Measurements from ENCODE around the gene KIF16B. TPM values are rescaled to one million over a fixed set of nuclear protein-coding genes. Genes with fewer than 3 reads are reported as not detected.

KIF16B gene
- total and polyA plus RNA-seq, 10 of the 15 experiments (the other 5 are each of a cell fraction or from before 2014, with no cell fraction given): 0.21 to 5.2 (median 3.0) TPM

- TF ChIP-seq E4F1 (IDR thresholded peaks at IDR 0.05; ENCODE audit: borderline replicate concordance, partially characterized antibody) (no peak), RUNX3 (IDR thresholded peaks at IDR 0.05; ENCODE audit: low read length) (no peak)
Measured at GRCh38 chr20:16410626-16411025, 162.6 kb downstream of the KIF16B start (continued).

GRCh38 chr20:16408981-16409380, 164.3 kb downstream of the KIF16B start:
- FAIRE-seq (no peak), DNase-seq (ENCODE audit: low read depth, low spot score) (no peak), ATAC-seq (no peak)
- no peaks in the 10 kb centered on the region for H3K36me3 ChIP-seq (ENCODE audit: control insufficient read depth in 2 of 2, insufficient read depth in 2 of 2, low read length in 1 of 2)
- BruUV-seq (replicated peaks): no TSS peak
- H3K9me3 ChIP-seq (replicated peaks; ENCODE audit: control insufficient read depth, insufficient read depth, low read length): no peaks in the 10 kb centered on the region; the same call in 2 of the 3 replicates
- H2AFZ ChIP-seq (ENCODE audit: control insufficient read depth, low read depth, low read length): no peak overlapping the region
- 83% methylated on average over 1 of the region's 1 CpG for WGBS (ENCODE audit: insufficient coverage, insufficient replicate concordance, low lambda C conversion rate, missing lambda C conversion rate)
- ChIA-PET SMC1A (ENCODE audit: uncharacterized antibody, unreplicated experiment) (no interaction called here), POLR2A (interaction anchor here (0.6 kb wide), 1 partner anchor 24 kb away, joined by 6 read pairs; no protein-coding TSS in a partner anchor), CTCF (no interaction called here), RAD21 (ENCODE audit: unreplicated experiment) (no interaction called here)
- no peak overlapping the region for H3K4me3 ChIP-seq
- H3K27ac ChIP-seq (ENCODE audit: control insufficient read depth, insufficient read depth): no peak overlapping the region
- no peaks in the 10 kb centered on the region for H3K79me2 ChIP-seq (ENCODE audit: control insufficient read depth, insufficient read depth, low read length)
- H3K27me3 ChIP-seq (replicated peaks in 1 of 2; ENCODE audit: control insufficient read depth in 2 of 2, insufficient read depth in 2 of 2, low read length in 1 of 2): no peaks in the 10 kb centered on the region
- intact Hi-C loops (cut with micrococcal nuclease; ENCODE audit: unreplicated experiment) (no loop called here), in situ Hi-C loops (cut with MboI) (no loop called here)
- H3K4me1 ChIP-seq (ENCODE audit: control insufficient read depth, insufficient read depth, low read length): no peaks in the 10 kb centered on the region
- H3K9ac ChIP-seq (ENCODE audit: control insufficient read depth, insufficient read depth, low read length): no peak overlapping the region
- no peaks in the 10 kb centered on the region for H4K20me1 ChIP-seq (ENCODE audit: control insufficient read depth, insufficient read depth)
- no peak overlapping the region for H3K4me2 ChIP-seq (ENCODE audit: control insufficient read depth, insufficient read depth)
- TF ChIP-seq HDGF (IDR thresholded peaks at IDR 0.05): no peak
- no peak for TF ChIP-seq CHD4 (IDR thresholded peaks at IDR 0.05)
- no peak for TF ChIP-seq CBX5 (IDR thresholded peaks at IDR 0.05; ENCODE audit: low read depth)
- no peak for TF ChIP-seq NFYA (IDR thresholded peaks at IDR 0.05; ENCODE audit: borderline replicate concordance, low read depth, low read length)
- no peak for TF ChIP-seq CEBPZ (IDR thresholded peaks at IDR 0.05; ENCODE audit: low read depth, low read length)
- TF ChIP-seq SMAD1 (IDR thresholded peaks at IDR 0.05; ENCODE audit: low read depth, partially characterized antibody): no peak
- no peak for TF ChIP-seq SPI1 (IDR thresholded peaks at IDR 0.05; ENCODE audit: borderline replicate concordance, insufficient read depth, low read depth, low read length)
- no peak for TF ChIP-seq ZBED1 (IDR thresholded peaks at IDR 0.05; ENCODE audit: borderline replicate concordance)
- TF ChIP-seq PKNOX1 (IDR thresholded peaks at IDR 0.05): no peak
- TF ChIP-seq BCL3 (IDR thresholded peaks at IDR 0.05; ENCODE audit: borderline replicate concordance, insufficient read depth, low read depth, low read length, poor library complexity, severe bottlenecking): no peak

Data from GM12878 (cell line).